ENCODE measurements around the gene ZNRF3.

- TF ChIP-seq CTCF (IDR thresholded peaks at IDR 0.05; ENCODE audit: insufficient read depth, low read depth, low read length), result no peak
- TF ChIP-seq EZH2 (IDR thresholded peaks at IDR 0.05; ENCODE audit: insufficient read depth, low read length), result no peak
Measured at GRCh38 chr22:29065468-29066190, 182.3 kb downstream of the ZNRF3 start.
